CD4-positive, alpha-beta T cell treated with Interleukin-1 beta for 1 hour (primary cell): ENCODE measurements around the gene FAM9C.

Source experiments
- DNase-seq, 2 donors: peaks; one replicate each; pipeline ENCODE4 v3.0.0-alpha.2; 2020 to 2022

FAM9C gene

GRCh38 chrX:13001961-13002671, 42.3 kb downstream of the FAM9C start:
- no peak for DNase-seq

- no peak for DNase-seq
Measured at GRCh38 chrX:13001097-13001496, 43.3 kb downstream of the FAM9C start.

- peak; percentile 42 to 55 for DNase-seq
Measured at GRCh38 chrX:13000301-13000811, 44.1 kb downstream of the FAM9C start.

GRCh38 chrX:12999422-12999821, 45.0 kb downstream of the FAM9C start:
- DNase-seq, result peak; percentile 42 to 55

GRCh38 chrX:12997906-12998687, 46.3 kb downstream of the FAM9C start:
- no peak for DNase-seq

- no peak for DNase-seq
Measured at GRCh38 chrX:12996934-12997435, 47.4 kb downstream of the FAM9C start.

GRCh38 chrX:12994321-12994720, 50.1 kb downstream of the FAM9C start:
- no peak for DNase-seq

- no peak for DNase-seq
Measured at GRCh38 chrX:12993826-12994225, 50.6 kb downstream of the FAM9C start.

- DNase-seq, result no peak
Measured at GRCh38 chrX:12992544-12993118, 51.8 kb downstream of the FAM9C start.

- DNase-seq, result no peak
Measured at GRCh38 chrX:12991575-12991974, 52.8 kb downstream of the FAM9C start.

- no peak for DNase-seq
Measured at GRCh38 chrX:12989461-12989860, 55.0 kb downstream of the FAM9C start.

- no peak for DNase-seq
Measured at GRCh38 chrX:12988797-12989196, 55.6 kb downstream of the FAM9C start.

GRCh38 chrX:12987900-12988594, 56.4 kb downstream of the FAM9C start:
- DNase-seq, result no peak

- DNase-seq, result no peak
Measured at GRCh38 chrX:12987340-12987739, 57.1 kb downstream of the FAM9C start.

GRCh38 chrX:12986886-12987285, 57.5 kb downstream of the FAM9C start:
- DNase-seq, result no peak

- DNase-seq, result no peak
Measured at GRCh38 chrX:12986164-12986779, 58.1 kb downstream of the FAM9C start.
